GM23248 (cell line): ENCODE data around the gene LAMA2. TPM values are rescaled to one million over a fixed set of nuclear protein-coding genes. Genes with fewer than 3 reads are reported as not detected.

ENCODE experiments used
- DNase-seq: peaks from one replicate; pipeline ENCODE4 v3.0.0-alpha.2; 2015
- H2AFZ ChIP-seq: fragments of 200-600 bp; sonication (generic); 2 replicates; pipeline ENCODE4 v1.6.1; 2016; ENCODE audit warnings: antibody characterized with exemption
- H3F3A ChIP-seq: fragments of 200-600 bp; sonication (generic); 2 replicates; pipeline ENCODE4 v1.6.1; 2016; ENCODE audit warnings: mild to moderate bottlenecking, antibody characterized with exemption, mixed run types; ENCODE audit not compliant: insufficient read depth
- H3K27ac ChIP-seq: fragments of 200-600 bp; sonication (generic); 2 replicates; pipeline ENCODE4 v1.5.1; 2016; ENCODE audit warnings: mild to moderate bottlenecking
- H3K27me3 ChIP-seq: fragments of 200-600 bp; sonication (generic); replicated peaks from 2 replicates; pipeline ENCODE4 v1.6.1; 2016; ENCODE audit warnings: mild to moderate bottlenecking; ENCODE audit not compliant: insufficient read depth
- H3K36me3 ChIP-seq: fragments of 200-600 bp; sonication (generic); 2 replicates; pipeline ENCODE4 v1.6.1; 2016; ENCODE audit warnings: low read depth, mild to moderate bottlenecking
- H3K4me1 ChIP-seq: fragments of 200-600 bp; sonication (generic); 2 replicates; pipeline ENCODE4 v1.6.1; 2016; ENCODE audit warnings: mild to moderate bottlenecking; ENCODE audit not compliant: insufficient read depth
- H3K4me2 ChIP-seq: fragments of 200-600 bp; sonication (generic); one replicate; pipeline ENCODE4 v1.6.1; 2016; ENCODE audit warnings: mild to moderate bottlenecking; ENCODE audit not compliant: unreplicated experiment
- H3K4me3 ChIP-seq: fragments of 200-600 bp; sonication (generic); 2 replicates; pipeline ENCODE4 v1.5.1; 2016; ENCODE audit warnings: mild to moderate bottlenecking
- H3K79me2 ChIP-seq: fragments of 200-600 bp; sonication (generic); 2 replicates; pipeline ENCODE4 v1.6.1; 2016; ENCODE audit warnings: mild to moderate bottlenecking; ENCODE audit not compliant: insufficient read depth
- H3K9ac ChIP-seq: fragments of 200-600 bp; sonication (generic); 2 replicates; pipeline ENCODE4 v1.6.1; 2016; ENCODE audit warnings: mild to moderate bottlenecking
- H3K9me2 ChIP-seq: fragments of 200-600 bp; sonication (generic); 2 replicates; pipeline ENCODE4 v1.6.1; 2016; ENCODE audit warnings: mixed run types, mild to moderate bottlenecking, moderate library complexity; ENCODE audit not compliant: insufficient read depth
- H3K9me3 ChIP-seq: fragments of 200-600 bp; sonication (generic); one replicate; pipeline ENCODE4 v1.6.1; 2017; ENCODE audit warnings: low read depth
- H4K20me1 ChIP-seq: fragments of 200-600 bp; sonication (generic); 2 replicates; pipeline ENCODE4 v1.6.0; 2016; ENCODE audit not compliant: insufficient read depth
- EZH2 ChIP-seq: fragments of 200-600 bp; sonication (generic); IDR thresholded peaks from 2 replicates; pipeline ENCODE4 v1.6.1; 2018; ENCODE audit warnings: antibody characterized with exemption, mild to moderate bottlenecking; ENCODE audit not compliant: insufficient read depth, poor library complexity, severe bottlenecking
- EZH2phosphoT487 ChIP-seq: fragments of 200-600 bp; sonication (generic); IDR thresholded peaks from 2 replicates; pipeline ENCODE4 v1.6.1; 2018; ENCODE audit warnings: antibody characterized with exemption, moderate library complexity, mild to moderate bottlenecking, low read depth; ENCODE audit not compliant: insufficient read depth
- WGBS, 2 experiments: methylation state at CpG; one replicate each; pipeline ENCODE4 v1.1.6; 2015 to 2017; ENCODE audit warnings: low lambda C conversion rate in 2 of 2, low coverage in 1 of 2; ENCODE audit errors: missing lambda C conversion rate in 2 of 2; 5-methylcytosine and 5-hydroxymethylcytosine counted together
- in situ Hi-C: fragments of 300-500 bp; cut with MboI; formaldehyde crosslinking; loops from 2 replicates; pipeline ENCODE4 v1.15.0; 2020
- polyA plus RNA-seq: library from polyadenylated mRNA; unstranded; fragments of >200 nt; fragmentation: Nextera tagmentation; extraction: Ambion mirVana; gene quantifications from 2 replicates; pipeline ENCODE4 v1.2.1, GENCODE V29; 2016
- total RNA-seq: library from RNA; depleted of rRNA; stranded (reverse); fragments of >200 nt; shearing (Covaris generic); gene quantifications from 2 replicates; pipeline ENCODE4 v1.2.3, GENCODE V29; 2014

LAMA2 gene
- total and polyA plus RNA-seq, 2 experiments from 2014 or later = 8.3 to 31.1 TPM

- Histone ChIP-seq H2AFZ (no peak overlapping the region), H3K79me2 (no peaks in the 10 kb centered on the region), H3K9me2 (no peaks in the 10 kb centered on the region; the same call in 1 of the 2 replicates), H3K9ac (no peak overlapping the region), H3K27me3 (no peaks in the 10 kb centered on the region), H3K4me3 (no peak overlapping the region), H3K4me2 (no peak overlapping the region), H3K36me3 (no peaks in the 10 kb centered on the region), H3F3A (no peaks in the 10 kb centered on the region), H4K20me1 (no peaks in the 10 kb centered on the region), H3K9me3 (no peaks in the 10 kb centered on the region), H3K27ac (no peak overlapping the region), H3K4me1 (no peaks in the 10 kb centered on the region)
- 96 to 98% methylated on average over 1 of the region's 1 CpG for WGBS, 2 experiments
- TF ChIP-seq EZH2phosphoT487 (no peak), EZH2 (no peak)
- in situ Hi-C loops = no loop called here
- no peak for DNase-seq
These were observed 228.4 kb downstream of the LAMA2 start for GRCh38 chr6:129111346-129111745.

- Histone ChIP-seq H3K9me3 (no peaks in the 10 kb centered on the region), H3K9me2 (no peaks in the 10 kb centered on the region; the same call in 1 of the 2 replicates), H3K36me3 (no peaks in the 10 kb centered on the region), H4K20me1 (no peaks in the 10 kb centered on the region), H3K27ac (no peak overlapping the region), H3K4me2 (no peak overlapping the region), H3K27me3 (no peaks in the 10 kb centered on the region), H3K9ac (no peak overlapping the region), H3K4me1 (no peaks in the 10 kb centered on the region), H2AFZ (no peak overlapping the region), H3K79me2 (no peaks in the 10 kb centered on the region), H3F3A (no peaks in the 10 kb centered on the region), H3K4me3 (no peak overlapping the region)
- 96 to 100% methylated on average over 1 of the region's 1 CpG for WGBS, 2 experiments
- no peak for DNase-seq
- TF ChIP-seq EZH2phosphoT487 = no peak
- TF ChIP-seq EZH2 = no peak
- in situ Hi-C loops = no loop called here
These were observed 228.9 kb downstream of the LAMA2 start for GRCh38 chr6:129111853-129112252.

- Histone ChIP-seq H3K79me2 (no peaks in the 10 kb centered on the region), H3K9me2 (no peaks in the 10 kb centered on the region; the same call in 1 of the 2 replicates), H4K20me1 (no peaks in the 10 kb centered on the region), H3K27me3 (no peaks in the 10 kb centered on the region), H3F3A (no peaks in the 10 kb centered on the region), H3K4me3 (no peak overlapping the region), H3K4me2 (no peak overlapping the region), H2AFZ (no peak overlapping the region), H3K9me3 (no peaks in the 10 kb centered on the region), H3K27ac (no peak overlapping the region), H3K36me3 (no peaks in the 10 kb centered on the region), H3K4me1 (no peaks in the 10 kb centered on the region), H3K9ac (no peak overlapping the region)
- TF ChIP-seq EZH2 (no peak), EZH2phosphoT487 (no peak)
- no peak for DNase-seq
- in situ Hi-C loops = no loop called here
These were observed 229.7 kb downstream of the LAMA2 start for GRCh38 chr6:129112591-129112990.

GRCh38 chr6:129113637-129114036, 230.7 kb downstream of the LAMA2 start:
- Histone ChIP-seq H3K4me2 (no peak overlapping the region), H3K36me3 (no peaks in the 10 kb centered on the region), H3K27me3 (no peaks in the 10 kb centered on the region), H3K4me3 (no peak overlapping the region), H2AFZ (no peak overlapping the region), H3K9me2 (no peaks in the 10 kb centered on the region; the same call in 1 of the 2 replicates), H3K79me2 (no peaks in the 10 kb centered on the region), H4K20me1 (no peaks in the 10 kb centered on the region), H3K9me3 (no peaks in the 10 kb centered on the region), H3K9ac (no peak overlapping the region), H3K4me1 (no peaks in the 10 kb centered on the region), H3K27ac (no peak overlapping the region), H3F3A (no peaks in the 10 kb centered on the region)
- no peak for DNase-seq
- in situ Hi-C loops = no loop called here
- WGBS, 2 experiments = 96% methylated on average over 1 of the region's 1 CpG
- no peak for TF ChIP-seq EZH2
- no peak for TF ChIP-seq EZH2phosphoT487
